ENCODE measurements around the gene ATXN10. TPM values are rescaled to one million over a fixed set of nuclear protein-coding genes. Genes with fewer than 3 reads are reported as not detected.

Gene ATXN10
- total and polyA plus RNA-seq, 2 experiments from 2014 or later, result 99.0 to 163 TPM

- no peak overlapping the region for H3K4me2 ChIP-seq
- no peaks in the 10 kb centered on the region for H3K27me3 ChIP-seq (ENCODE audit: insufficient read depth)
- H3K36me3 ChIP-seq (ENCODE audit: insufficient read depth), result no peaks in the 10 kb centered on the region
- H3K27me3 Mint-ChIP-seq (ENCODE audit: insufficient read depth, low read depth, poor library complexity), result peaks cover 14% of the 10 kb centered on the region
- peak; percentile 31 for ATAC-seq
- no peak overlapping the region for H2AFZ ChIP-seq
- TF ChIP-seq ZNF462 (CRISPR knock-in tag; IDR thresholded peaks at IDR 0.05) (no peak), ZNF331 (CRISPR knock-in tag; IDR thresholded peaks at IDR 0.05; ENCODE audit: low read depth) (no peak)
- no peaks in the 10 kb centered on the region for H3K9me2 ChIP-seq (ENCODE audit: insufficient read depth)
- H3K9me3 Mint-ChIP-seq, result no peaks in the 10 kb centered on the region; the same call in 2 of the 3 replicates
- no peaks in the 10 kb centered on the region for H3K36me3 Mint-ChIP-seq (ENCODE audit: low read depth)
- H3K4me1 Mint-ChIP-seq, result peaks cover 6% of the 10 kb centered on the region; the same call in 2 of the 3 replicates
- no peak overlapping the region for H3K27ac Mint-ChIP-seq
- no peak overlapping the region for H3K4me3 Mint-ChIP-seq
- DNase-seq (ENCODE audit: low spot score), result no peak
- H4K20me1 ChIP-seq (replicated peaks; ENCODE audit: insufficient read depth), result no peaks in the 10 kb centered on the region
- H3K27ac ChIP-seq (ENCODE audit: low read depth), result no peak overlapping the region
- H3K79me2 ChIP-seq (replicated peaks; ENCODE audit: insufficient read depth), result no peaks in the 10 kb centered on the region
- H3K4me3 ChIP-seq, result no peak overlapping the region
- no peaks in the 10 kb centered on the region for H3F3A ChIP-seq (replicated peaks; ENCODE audit: low read depth)
- H3K4me1 ChIP-seq (ENCODE audit: insufficient read depth), result peaks cover 5% of the 10 kb centered on the region; the same call in 1 of the 2 replicates
Measured at GRCh38 chr22:45891471-45891995, 219.9 kb downstream of the ATXN10 start.

- DNase-seq (ENCODE audit: low spot score), result no peak
- no peak overlapping the region for H2AFZ ChIP-seq
Measured at GRCh38 chr22:45891996-45892621, 220.5 kb downstream of the ATXN10 start.

More at GRCh38 chr22:45891996-45892621, 220.5 kb downstream of the ATXN10 start:
- Mint-ChIP-seq H3K4me3 (no peak overlapping the region), H3K9me3 (no peaks in the 10 kb centered on the region; the same call in 2 of the 3 replicates), H3K4me1 (peaks cover 12% of the 10 kb centered on the region; the same call in 2 of the 3 replicates), H3K36me3 (ENCODE audit: low read depth) (no peaks in the 10 kb centered on the region), H3K27ac (no peak overlapping the region), H3K27me3 (ENCODE audit: insufficient read depth, low read depth, poor library complexity) (peaks cover 11% of the 10 kb centered on the region)
- Histone ChIP-seq H3K79me2 (replicated peaks; ENCODE audit: insufficient read depth) (no peaks in the 10 kb centered on the region), H3K4me1 (ENCODE audit: insufficient read depth) (peaks cover 5% of the 10 kb centered on the region; the same call in 1 of the 2 replicates), H3K4me3 (no peak overlapping the region), H4K20me1 (replicated peaks; ENCODE audit: insufficient read depth) (no peaks in the 10 kb centered on the region), H3K27ac (ENCODE audit: low read depth) (no peak overlapping the region), H3K4me2 (no peak overlapping the region), H3K9me2 (ENCODE audit: insufficient read depth) (no peaks in the 10 kb centered on the region), H3K27me3 (ENCODE audit: insufficient read depth) (no peaks in the 10 kb centered on the region), H3K36me3 (ENCODE audit: insufficient read depth) (no peaks in the 10 kb centered on the region), H3F3A (replicated peaks; ENCODE audit: low read depth) (no peaks in the 10 kb centered on the region)
- ATAC-seq, result no peak
- TF ChIP-seq ETS1 (IDR thresholded peaks at IDR 0.05) (no peak), EZH2phosphoT487 (IDR thresholded peaks at IDR 0.05; ENCODE audit: unreplicated experiment) (no peak), CTCF (conservative IDR thresholded peaks at IDR 0.05; ENCODE audit: low read depth in 2 of 2) (no peak)

Data from GM23338 (cell line).